ENCODE data around the gene SLC1A1. TPM values are rescaled to one million over a fixed set of nuclear protein-coding genes. Genes with fewer than 3 reads are reported as not detected.

SLC1A1 gene
- total RNA-seq, 1 experiment from 2014 or later: 8.5 TPM

DNA sequence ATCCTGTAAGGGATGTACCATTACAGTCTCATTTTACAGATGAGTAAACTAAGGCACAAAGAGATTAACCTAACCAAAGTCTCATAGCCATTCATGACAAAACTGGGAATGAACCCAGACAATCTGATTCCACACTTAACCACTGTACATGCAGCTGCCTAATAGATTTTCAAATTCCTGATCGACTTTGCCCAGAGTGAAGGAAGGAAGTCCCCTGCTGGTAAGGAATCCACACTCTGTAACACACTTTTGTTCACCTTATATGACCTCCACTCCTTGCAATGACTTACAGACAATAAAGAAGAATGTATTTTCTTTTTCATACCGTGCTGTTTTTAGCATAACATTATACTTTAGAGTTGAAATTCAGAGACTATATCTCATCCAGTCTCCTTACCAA lies 140.6 kb downstream of the SLC1A1 start:
- no peaks in the 10 kb centered on the region; the same call in 1 of the 2 replicates for H3K27me3 Mint-ChIP-seq (ENCODE audit: low read depth)
- H3K36me3 Mint-ChIP-seq: no peaks in the 10 kb centered on the region
- CTCF ChIA-PET: no interaction called here
- no peak for DNase-seq (ENCODE audit: low spot score)
- no peaks in the 10 kb centered on the region for H3K9me3 Mint-ChIP-seq
- POLR2A ChIA-PET: no interaction called here
- TF ChIP-seq, protein P1, sequence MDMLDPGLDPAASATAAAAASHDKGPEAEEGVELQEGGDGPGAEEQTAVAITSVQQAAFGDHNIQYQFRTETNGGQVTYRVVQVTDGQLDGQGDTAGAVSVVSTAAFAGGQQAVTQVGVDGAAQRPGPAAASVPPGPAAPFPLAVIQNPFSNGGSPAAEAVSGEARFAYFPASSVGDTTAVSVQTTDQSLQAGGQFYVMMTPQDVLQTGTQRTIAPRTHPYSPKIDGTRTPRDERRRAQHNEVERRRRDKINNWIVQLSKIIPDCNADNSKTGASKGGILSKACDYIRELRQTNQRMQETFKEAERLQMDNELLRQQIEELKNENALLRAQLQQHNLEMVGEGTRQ (CRISPR knock-in tag; IDR thresholded peaks at IDR 0.05): no peak
- TF ChIP-seq RELA (CRISPR knock-in tag; IDR thresholded peaks at IDR 0.05; ENCODE audit: borderline replicate concordance) (no peak), ZNF423 (CRISPR knock-in tag; IDR thresholded peaks at IDR 0.05) (no peak), ATF1 (CRISPR knock-in tag; IDR thresholded peaks at IDR 0.05) (no peak), EMX1 (CRISPR knock-in tag; IDR thresholded peaks at IDR 0.05) (no peak), NFATC4 (CRISPR knock-in tag; IDR thresholded peaks at IDR 0.05) (no peak), KAT7 (CRISPR knock-in tag; IDR thresholded peaks at IDR 0.05; ENCODE audit: borderline replicate concordance) (no peak), ZNF317 (CRISPR knock-in tag; IDR thresholded peaks at IDR 0.05; ENCODE audit: borderline replicate concordance, low read depth) (no peak)
- TF ChIP-seq, protein P2, sequence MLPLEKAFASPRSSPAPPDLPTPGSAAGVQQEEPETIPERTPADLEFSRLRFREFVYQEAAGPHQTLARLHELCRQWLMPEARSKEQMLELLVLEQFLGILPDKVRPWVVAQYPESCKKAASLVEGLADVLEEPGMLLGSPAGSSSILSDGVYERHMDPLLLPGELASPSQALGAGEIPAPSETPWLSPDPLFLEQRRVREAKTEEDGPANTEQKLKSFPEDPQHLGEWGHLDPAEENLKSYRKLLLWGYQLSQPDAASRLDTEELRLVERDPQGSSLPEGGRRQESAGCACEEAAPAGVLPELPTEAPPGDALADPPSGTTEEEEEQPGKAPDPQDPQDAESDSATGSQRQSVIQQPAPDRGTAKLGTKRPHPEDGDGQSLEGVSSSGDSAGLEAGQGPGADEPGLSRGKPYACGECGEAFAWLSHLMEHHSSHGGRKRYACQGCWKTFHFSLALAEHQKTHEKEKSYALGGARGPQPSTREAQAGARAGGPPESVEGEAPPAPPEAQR (CRISPR knock-in tag; IDR thresholded peaks at IDR 0.05): no peak
- TF ChIP-seq, protein P3, sequence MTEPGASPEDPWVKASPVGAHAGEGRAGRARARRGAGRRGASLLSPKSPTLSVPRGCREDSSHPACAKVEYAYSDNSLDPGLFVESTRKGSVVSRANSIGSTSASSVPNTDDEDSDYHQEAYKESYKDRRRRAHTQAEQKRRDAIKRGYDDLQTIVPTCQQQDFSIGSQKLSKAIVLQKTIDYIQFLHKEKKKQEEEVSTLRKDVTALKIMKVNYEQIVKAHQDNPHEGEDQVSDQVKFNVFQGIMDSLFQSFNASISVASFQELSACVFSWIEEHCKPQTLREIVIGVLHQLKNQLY (CRISPR knock-in tag; IDR thresholded peaks at IDR 0.05): no peak
- peak; percentile 83 for ATAC-seq
- peaks cover 31% of the 10 kb centered on the region for H3K4me1 Mint-ChIP-seq
- H3K4me3 Mint-ChIP-seq: no peak overlapping the region
- H3K27ac Mint-ChIP-seq: no peak overlapping the region

Other genes starting within 250 kb of the SLC1A1 start
- gene GLIS3, start 190.4 kb upstream of the SLC1A1 start, total RNA-seq (2021): 0.57 to 1.2 TPM (median 0.99 TPM) in 3 replicates
- 13.4 to 13.5 TPM (median 13.5 TPM) in 3 replicates for gene PLPP6, start 171.8 kb downstream of the SLC1A1 start, total RNA-seq (2021)
- 1.7 to 2.5 TPM (median 1.8 TPM) in 3 replicates for gene SPATA6L, start 176.0 kb downstream of the SLC1A1 start, total RNA-seq (2021)
- 16.7 to 20.1 TPM (median 18.8 TPM) in 3 replicates for gene CDC37L1, start 189.1 kb downstream of the SLC1A1 start, total RNA-seq (2021)